B cell (primary cell): ENCODE measurements around the gene UBE2M. TPM values are rescaled to one million over a fixed set of nuclear protein-coding genes. Genes with fewer than 3 reads are reported as not detected.

Experiments used
- ATAC-seq: fragments of 200-7000 bp; cut with Tn5 transposase; one replicate; pipeline ENCODE4 v1.10.0; 2021; ENCODE audit warnings: low read depth, mild to moderate bottlenecking, moderate number of reproducible peaks, moderate library complexity
- CTCF ChIA-PET: fragments of 350-600 bp; sonication (Branson Sonifier 250); formaldehyde crosslinking; loops from one replicate; lab custom pipeline; 2021; ENCODE audit warnings: antibody characterized with exemption, inconsistent platforms; lab: Charles Lee
- POLR2A ChIA-PET: fragments of 350-600 bp; sonication (Branson Sonifier 250); formaldehyde crosslinking; loops from one replicate; lab custom pipeline; 2021; ENCODE audit warnings: antibody characterized with exemption; lab: Charles Lee
- DNase-seq: peaks from one replicate; pipeline ENCODE4 v3.0.0; 2013
- H2AFZ ChIP-seq: 2 replicates; pipeline ENCODE4 v1.6.1; 2012; ENCODE audit warnings: mild to moderate bottlenecking, low read depth, low read length; ENCODE audit not compliant: insufficient read depth, poor library complexity, severe bottlenecking
- H3K27ac ChIP-seq, 2 donors: 1 replicate in 1 of 2; 2 replicates in 1 of 2; pipeline ENCODE4 v1.5.1; 2012 to 2013; ENCODE audit warnings: low read length in 2 of 2, mild to moderate bottlenecking in 2 of 2, moderate library complexity in 1 of 2
- H3K27me3 ChIP-seq, 4 experiments: fragments of 200-600 bp in 1 of 4; sonication (generic) in 1 of 4; replicated peaks in 1 of 4; 1 replicate in 2 of 4; 2 replicates in 2 of 4; pipeline versions ENCODE4 v1.6.1 to v1.7.0; 2013 to 2016; ENCODE audit warnings: low read length in 3 of 4, mild to moderate bottlenecking in 2 of 4, mixed read lengths in 1 of 4, moderate library complexity in 1 of 4; ENCODE audit not compliant: insufficient read depth in 4 of 4, control insufficient read depth in 3 of 4; ENCODE audit errors: control extremely low read depth in 1 of 4
- H3K36me3 ChIP-seq, 2 experiments: replicated peaks in 1 of 2; 1 replicate in 1 of 2; 2 replicates in 1 of 2; pipeline versions ENCODE4 v1.6.1 to v1.7.1; 2013; ENCODE audit warnings: low read length in 1 of 2; ENCODE audit not compliant: insufficient read depth in 2 of 2, control insufficient read depth in 1 of 2; ENCODE audit errors: control extremely low read depth in 1 of 2, extremely low read depth in 1 of 2
- H3K4me1 ChIP-seq, 2 donors: fragments of 200-600 bp in 1 of 2; sonication (generic) in 1 of 2; 1 replicate in 1 of 2; 2 replicates in 1 of 2; pipeline versions ENCODE4 v1.5.1 to v1.6.1; 2013 to 2017; ENCODE audit warnings: low read length in 2 of 2; ENCODE audit not compliant: control insufficient read depth in 2 of 2, insufficient read depth in 2 of 2
- H3K4me2 ChIP-seq: replicated peaks from 2 replicates; pipeline ENCODE3; 2012; ENCODE audit warnings: mild to moderate bottlenecking, low read depth, low read length; ENCODE audit not compliant: poor library complexity, severe bottlenecking
- H3K4me3 ChIP-seq, 5 experiments: fragments of 200-600 bp in 1 of 5; sonication (generic) in 1 of 5; 1 replicate in 3 of 5; 2 replicates in 2 of 5; pipeline versions ENCODE4 v1.5.1 to v1.7.0; 2011 to 2016; ENCODE audit warnings: low read length in 4 of 5, mild to moderate bottlenecking in 4 of 5, low read depth in 2 of 5, control low read depth in 1 of 5, moderate library complexity in 1 of 5; ENCODE audit not compliant: insufficient read depth in 1 of 5; ENCODE audit errors: control extremely low read depth in 1 of 5, extremely low read depth in 1 of 5
- H3K79me2 ChIP-seq: fragments of 200-600 bp; sonication (generic); one replicate; pipeline ENCODE4 v1.6.0; 2016; ENCODE audit warnings: low read length; ENCODE audit not compliant: control insufficient read depth, insufficient read depth
- H3K9ac ChIP-seq: fragments of 200-600 bp; sonication (generic); 2 replicates; pipeline ENCODE4 v1.6.1; 2017; ENCODE audit warnings: mild to moderate bottlenecking, low read length, moderate library complexity
- H3K9me3 ChIP-seq, 3 donors: one replicate each; pipeline versions ENCODE4 v1.6.1 to v1.7.1; 2013; ENCODE audit warnings: low read length in 2 of 3; ENCODE audit not compliant: control insufficient read depth in 2 of 3, insufficient read depth in 1 of 3; ENCODE audit errors: control extremely low read depth in 1 of 3
- H4K20me1 ChIP-seq: 2 replicates; pipeline ENCODE4 v1.6.0; 2012; ENCODE audit warnings: mild to moderate bottlenecking, low read length; ENCODE audit not compliant: insufficient read depth, control insufficient read depth, poor library complexity, severe bottlenecking
- H3K27ac Mint-ChIP-seq: one replicate; pipeline ENCODE4 v1.8.0; 2021; ENCODE audit warnings: mixed read lengths
- H3K27me3 Mint-ChIP-seq: one replicate; pipeline ENCODE4 v1.8.0; 2021; ENCODE audit warnings: mixed read lengths
- H3K4me1 Mint-ChIP-seq: one replicate; pipeline ENCODE4 v1.8.0; 2021; ENCODE audit warnings: mixed read lengths
- H3K4me3 Mint-ChIP-seq: one replicate; pipeline ENCODE4 v1.8.0; 2021; ENCODE audit warnings: mixed read lengths
- H3K9me3 Mint-ChIP-seq: one replicate; pipeline ENCODE4 v1.8.0; 2022; ENCODE audit warnings: mixed read lengths; ENCODE audit not compliant: insufficient read depth
- CTCF ChIP-seq: fragments of 200-600 bp; IDR thresholded peaks from one replicate; pipeline ENCODE4 v1.8.0; 2022; ENCODE audit warnings: antibody characterized with exemption, mild to moderate bottlenecking
- EZH2 ChIP-seq: IDR thresholded peaks from 2 replicates; pipeline ENCODE4 v1.6.1; 2012; ENCODE audit warnings: borderline replicate concordance, low read depth, mild to moderate bottlenecking, moderate library complexity, low read length; ENCODE audit not compliant: insufficient read depth, poor library complexity, severe bottlenecking
- WGBS: methylation state at CpG from one replicate; pipeline ENCODE4 v1.1.5; 2013; ENCODE audit warnings: missing lambda C conversion rate; ENCODE audit not compliant: insufficient coverage; 5-methylcytosine and 5-hydroxymethylcytosine counted together
- intact Hi-C: fragments of 100-400 bp; cut with micrococcal nuclease; formaldehyde crosslinking; loops from one replicate; pipeline ENCODE4 v1.10.0; 2022
- polyA plus RNA-seq: library from polyadenylated mRNA; depleted of rRNA; stranded (reverse); fragments of >200 nt; gene quantifications from 2 replicates; pipeline ENCODE4 v1.2.3, GENCODE V29; 2012
- total RNA-seq, 2 donors: library from RNA; stranded (reverse); fragments of 120-200 nt in 1 of 2; gene quantifications; 1 replicate in 1 of 2; 2 replicates in 1 of 2; pipeline versions ENCODE4 v1.2.3 to v1.2.4, GENCODE V29; 2013 to 2022

Gene UBE2M
- total and polyA plus RNA-seq, 2 donors (not counting 1 experiment from before 2014, with no cell fraction given) = 62.5 to 66.1 TPM

DNA sequence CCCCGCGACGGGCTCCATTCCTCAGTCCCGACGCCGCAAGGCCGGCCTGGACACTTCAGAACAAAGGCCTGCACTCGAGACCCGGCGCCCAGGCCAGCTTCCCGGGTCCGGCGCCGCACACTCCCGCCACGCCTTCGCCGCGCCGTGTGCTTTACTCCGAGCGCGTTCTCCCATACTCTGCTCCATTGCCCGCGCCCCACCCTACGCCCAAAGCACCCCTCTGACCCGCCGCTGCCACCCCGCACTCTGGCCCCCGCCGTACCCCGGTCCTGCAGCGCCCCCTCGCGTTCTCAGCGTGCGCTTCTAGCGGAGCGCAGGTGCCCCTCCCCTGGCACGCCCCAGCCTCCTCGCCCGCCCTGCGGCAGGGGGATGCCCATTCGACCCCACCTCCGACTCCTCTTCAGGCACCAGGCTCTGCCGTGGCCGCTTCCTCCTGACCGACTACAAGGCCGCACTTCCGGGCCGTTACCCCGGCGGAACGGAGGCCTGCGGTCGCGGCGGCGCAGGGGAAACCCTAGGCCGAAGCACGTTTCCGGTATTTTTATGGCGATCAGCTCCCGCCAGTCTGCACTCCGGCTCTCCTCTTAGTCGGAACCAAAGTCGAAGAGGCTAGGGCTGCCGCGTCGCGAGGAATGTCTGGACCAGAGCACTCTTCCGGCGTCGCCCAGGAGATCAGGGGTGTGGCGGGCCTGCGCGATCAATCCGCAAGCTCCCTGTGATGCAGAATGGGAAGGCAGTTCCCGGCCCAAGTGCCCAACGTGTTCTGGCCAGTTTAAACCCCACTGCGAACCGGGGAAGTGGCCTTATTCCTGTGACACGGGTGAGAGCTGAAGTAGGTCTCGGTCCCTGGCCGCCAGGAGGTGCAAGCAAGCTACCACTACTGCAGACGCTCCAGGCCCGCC lies 38.8 kb downstream of the UBE2M start, which contains the start of gene ZBTB45:
Gene ZBTB45, minus strand, starts transcription at position 456 of the 902 bp plus-strand sequence. CDS start 2,137 bp downstream, outside the sequence.
- Histone ChIP-seq H3K4me2 (peak within 1 kb of the TSS; percentile 93), H4K20me1 (peaks cover 41% of the 10 kb centered on the region), H3K27ac (peak within 1 kb of the TSS; percentile 76 to 96), H2AFZ (peak within 1 kb of the TSS; percentile 79), H3K36me3 (peaks cover 0 to 12% of the 10 kb centered on the region in 2 experiments), H3K79me2 (peaks cover 43% of the 10 kb centered on the region), H3K9ac (peak within 1 kb of the TSS; percentile 81), H3K27me3 (no peaks in the 10 kb centered on the region), H3K9me3 (no peaks in the 10 kb centered on the region), H3K4me3 (peak within 1 kb of the TSS; percentile 64 to 78 (median 71)), H3K4me1 (peaks cover 18 to 28% of the 10 kb centered on the region in 2 donors)
- Mint-ChIP-seq H3K27me3 (no peaks in the 10 kb centered on the region), H3K4me1 (peaks cover 42% of the 10 kb centered on the region), H3K27ac (peak within 1 kb of the TSS; percentile 99), H3K9me3 (no peaks in the 10 kb centered on the region), H3K4me3 (peak within 1 kb of the TSS; percentile 98)
- peak; percentile 84 for ATAC-seq
- CTCF ChIA-PET = interaction anchor here (0.6 to 4.9 kb wide), 31 partner anchors 9 to 792 kb away, joined by 3 to 72 read pairs (median 4); partner anchors contain the start of genes CHMP2A, MZF1, TRIM28 and ZNF497
- under 1% methylated on average over 87 of the region's 87 CpGs for WGBS
- DNase-seq = peak; percentile 96
- POLR2A ChIA-PET = interaction anchor here (0.6 to 3.3 kb wide), 22 partner anchors 20 to 530 kb away, joined by 3 to 30 read pairs (median 5); partner anchors contain the start of genes CHMP2A, MZF1, TRIM28 and UBE2M
- intact Hi-C loops = loop anchor here (1.0 to 2.0 kb wide), 7 partner anchors 20 to 192 kb away; partner anchors contain the start of genes CHMP2A, TRIM28, ZNF132 and ZNF837
- TF ChIP-seq EZH2 = no peak
- peak; percentile 72 for TF ChIP-seq CTCF
